ENCODE results near the gene NPHP4. TPM values are rescaled to one million over a fixed set of nuclear protein-coding genes. Genes with fewer than 3 reads are reported as not detected.

NPHP4 gene
- total RNA-seq, 1 donor from 2014 or later: 8.8 TPM

- no peak for TF ChIP-seq CTCF (conservative IDR thresholded peaks at IDR 0.05; ENCODE audit: low read depth, low read length)
- no peak for DNase-seq (ENCODE audit: low read depth)
- no peak overlapping the region for H3K4me3 ChIP-seq (ENCODE audit: low read depth, low read length)
Measured at GRCh38 chr1:5981009-5981380, 11.2 kb downstream of the NPHP4 start.

DNA sequence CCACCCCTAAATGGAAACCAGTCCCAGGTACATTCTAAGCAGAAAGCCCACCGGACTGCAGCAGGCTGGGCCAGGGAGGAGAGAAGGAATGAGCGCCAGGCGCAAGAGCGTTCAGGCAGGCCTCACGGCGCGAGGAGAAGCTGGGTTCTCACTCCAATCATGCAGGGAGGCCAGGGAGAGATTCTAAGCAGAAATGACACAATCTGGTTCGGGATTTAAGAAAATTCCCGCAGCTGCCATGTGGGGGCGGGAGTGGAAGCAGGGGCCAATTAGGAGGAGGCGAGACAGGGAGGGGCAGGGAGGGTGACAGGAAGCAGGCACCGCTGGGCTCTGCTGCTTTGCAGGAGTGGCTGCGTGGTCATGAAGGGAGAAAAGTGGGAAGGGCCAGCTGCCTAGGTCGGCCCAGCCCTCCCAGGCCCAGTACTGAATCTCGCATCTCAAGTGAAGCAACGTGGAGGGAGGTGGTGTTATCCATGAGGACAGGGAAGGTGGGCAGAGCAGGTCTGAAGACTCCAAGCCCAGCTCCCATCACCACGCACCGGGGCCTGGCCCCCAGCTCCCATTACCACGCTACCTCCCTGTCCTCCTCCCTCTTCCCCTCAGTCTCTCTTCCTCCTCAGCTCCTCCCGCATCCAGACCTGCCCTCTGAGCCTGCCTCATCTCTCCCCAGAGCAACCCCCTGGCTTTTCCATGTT lies 11.8 kb downstream of the NPHP4 start:
- DNase-seq (ENCODE audit: low read depth): no peak
- TF ChIP-seq CTCF (conservative IDR thresholded peaks at IDR 0.05; ENCODE audit: low read depth, low read length): no peak
- H3K4me3 ChIP-seq (ENCODE audit: low read depth, low read length): no peak overlapping the region

DNA sequence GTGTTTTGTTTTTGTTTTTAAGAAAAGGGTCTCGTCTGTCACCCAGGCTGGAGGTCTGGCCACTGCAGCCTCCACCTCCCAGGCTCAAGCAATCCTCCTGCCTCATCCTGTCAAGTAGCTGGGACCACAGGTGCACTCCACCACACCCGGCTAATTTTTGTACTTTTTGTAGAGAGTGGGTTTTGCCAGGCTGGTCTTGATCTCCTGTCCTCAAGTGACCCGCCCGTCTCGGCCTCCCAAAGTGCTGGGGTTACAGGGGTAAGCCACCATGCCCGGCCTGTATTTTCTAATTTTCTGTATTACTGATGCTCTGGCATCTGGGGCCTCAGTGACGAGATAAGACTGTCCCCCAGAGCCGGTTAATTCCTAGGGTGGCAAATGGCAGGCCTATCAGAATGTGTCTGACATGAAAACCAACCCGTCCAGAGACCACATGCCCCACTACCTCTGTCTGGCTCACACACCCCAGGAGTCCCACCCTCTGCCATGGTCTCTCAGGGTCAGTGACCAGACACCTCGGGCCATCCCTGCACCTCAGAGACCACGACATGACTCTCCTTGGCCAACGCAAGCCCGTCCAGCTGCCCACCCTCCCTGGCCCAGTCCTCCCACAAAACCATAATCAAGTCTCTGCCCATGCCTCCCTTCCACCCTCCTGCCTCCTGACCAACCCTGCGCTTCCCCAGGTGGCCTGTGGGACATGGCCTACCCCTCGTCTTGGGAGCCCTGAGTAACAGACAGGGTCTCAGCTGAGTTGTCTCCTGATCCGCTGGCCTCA lies 12.5 kb downstream of the NPHP4 start:
- no peak for DNase-seq (ENCODE audit: low read depth)
- no peak overlapping the region for H3K4me3 ChIP-seq (ENCODE audit: low read depth, low read length)
- no peak for TF ChIP-seq CTCF (conservative IDR thresholded peaks at IDR 0.05; ENCODE audit: low read depth, low read length)

- no peak for TF ChIP-seq CTCF (conservative IDR thresholded peaks at IDR 0.05; ENCODE audit: low read depth, low read length)
- H3K4me3 ChIP-seq (ENCODE audit: low read depth, low read length): no peak overlapping the region
- no peak for DNase-seq (ENCODE audit: low read depth)
Measured at GRCh38 chr1:5978452-5978851, 13.8 kb downstream of the NPHP4 start.

GRCh38 chr1:5977494-5978444 lies 14.5 kb downstream of the NPHP4 start:
- H3K4me3 ChIP-seq (ENCODE audit: low read depth, low read length): no peak overlapping the region
- TF ChIP-seq CTCF (conservative IDR thresholded peaks at IDR 0.05; ENCODE audit: low read depth, low read length): no peak
- DNase-seq (ENCODE audit: low read depth): no peak

DNA sequence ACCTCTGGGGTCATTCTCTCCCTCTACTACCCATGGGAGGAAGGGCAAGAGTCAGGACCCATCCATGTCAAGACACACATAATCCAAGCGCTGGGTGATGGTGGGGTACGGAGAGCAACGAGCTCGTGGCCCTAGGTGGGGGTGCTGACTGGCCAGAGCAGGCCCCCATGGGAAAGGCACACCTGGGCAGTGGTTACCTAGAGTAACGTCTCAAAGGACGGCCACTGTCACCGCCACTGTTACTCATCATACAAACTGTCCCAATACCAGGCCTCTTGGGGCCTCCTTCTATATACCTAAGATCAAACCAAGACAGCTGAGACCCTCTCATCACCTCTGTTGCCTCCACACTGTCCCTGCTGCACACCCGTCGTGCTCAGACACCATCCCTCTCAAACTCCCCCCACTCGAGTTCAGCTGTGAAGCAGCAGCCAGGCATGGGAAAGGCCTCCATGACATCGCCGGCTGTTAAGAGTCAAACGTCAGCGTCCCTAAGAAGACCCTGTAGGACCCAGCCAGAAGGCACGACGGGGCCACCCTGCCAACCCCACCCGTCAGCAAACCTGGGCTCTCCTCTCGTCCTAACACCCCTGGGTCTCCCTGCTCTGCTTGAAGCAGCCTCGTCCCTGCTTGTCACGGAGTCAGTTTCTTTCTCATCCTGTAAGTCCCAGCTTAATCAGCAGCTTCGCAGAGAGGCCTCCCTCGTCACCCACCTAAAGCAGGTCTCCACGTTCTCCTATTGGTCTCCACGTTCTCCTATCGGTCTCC lies 15.3 kb downstream of the NPHP4 start:
- no peak overlapping the region for H3K4me3 ChIP-seq (ENCODE audit: low read depth, low read length)
- TF ChIP-seq CTCF (conservative IDR thresholded peaks at IDR 0.05; ENCODE audit: low read depth, low read length): no peak
- DNase-seq (ENCODE audit: low read depth): no peak

Data from epithelial cell of proximal tubule (primary cell).